IMR-90 (cell line): Measurements from ENCODE around the gene PRSS33. TPM values are rescaled to one million over a fixed set of nuclear protein-coding genes. Genes with fewer than 3 reads are reported as not detected.

Source experiments
- ATAC-seq: fragments of 200-7000 bp; cut with Tn5 transposase; 2 replicates; pipeline ENCODE4 v1.9.1; 2020; ENCODE audit warnings: low read depth, mild to moderate bottlenecking, moderate library complexity
- BruUV-seq: library from RNA; stranded (reverse); fragments of 400-500 nt; replicated peaks from 2 replicates; lab custom pipeline; 2021; lab: Mats Ljungman, UMichigan
- CTCF ChIA-PET: fragments of 300-600 bp; formaldehyde crosslinking; extraction: SDS; loops from one replicate; lab custom pipeline; 2021; ENCODE audit warnings: antibody characterized with exemption; lab: Yijun Ruan, JAX
- POLR2A ChIA-PET: fragments of 300-600 bp; sonication (Branson Sonifier 250); formaldehyde crosslinking; loops from one replicate; lab custom pipeline; 2022; ENCODE audit warnings: antibody characterized with exemption; ENCODE audit not compliant: unreplicated experiment; lab: Charles Lee
- DNase-seq: peaks from one replicate; pipeline ENCODE4 v3.0.0; 2013
- H2AFZ ChIP-seq: replicated peaks from 2 replicates; pipeline ENCODE3; 2013; ENCODE audit warnings: low read length, mild to moderate bottlenecking; ENCODE audit not compliant: poor library complexity
- H2AK5ac ChIP-seq: 2 replicates; pipeline ENCODE4 v1.6.1; 2013; ENCODE audit warnings: low read depth, low read length, inconsistent platforms
- H2AK9ac ChIP-seq: replicated peaks from 2 replicates; pipeline ENCODE3; 2013; ENCODE audit warnings: mild to moderate bottlenecking, low read depth, low read length, moderate library complexity; ENCODE audit not compliant: poor library complexity
- H2BK120ac ChIP-seq: 2 replicates; pipeline ENCODE4 v1.6.1; 2013; ENCODE audit warnings: low read depth, low read length, inconsistent platforms
- H2BK15ac ChIP-seq: 3 replicates; pipeline ENCODE4 v1.6.1; 2013; ENCODE audit warnings: low read depth, low read length, inconsistent platforms
- H2BK20ac ChIP-seq: 2 replicates; pipeline ENCODE4 v1.6.1; 2013; ENCODE audit warnings: low read depth, mild to moderate bottlenecking, inconsistent platforms, low read length, moderate library complexity
- H2BK5ac ChIP-seq: 2 replicates; pipeline ENCODE4 v1.6.1; 2013; ENCODE audit warnings: mild to moderate bottlenecking, low read depth, low read length, inconsistent platforms; ENCODE audit not compliant: poor library complexity, severe bottlenecking
- H3K14ac ChIP-seq: replicated peaks from 2 replicates; pipeline ENCODE4 v1.6.1; 2013; ENCODE audit warnings: low read depth, low read length, inconsistent platforms
- H3K18ac ChIP-seq: 2 replicates; pipeline ENCODE4 v1.6.1; 2013; ENCODE audit warnings: low read depth, low read length, control low read depth
- H3K23ac ChIP-seq: 2 replicates; pipeline ENCODE4 v1.6.1; 2013; ENCODE audit warnings: low read depth, low read length, inconsistent platforms
- H3K27ac ChIP-seq: 2 replicates; pipeline ENCODE4 v1.5.1; 2013; ENCODE audit warnings: mild to moderate bottlenecking, control low read depth, low read length; ENCODE audit not compliant: insufficient read depth
- H3K27me3 ChIP-seq: 2 replicates; pipeline ENCODE4 v1.6.1; 2013; ENCODE audit warnings: low read length; ENCODE audit not compliant: control insufficient read depth, insufficient read depth
- H3K36me3 ChIP-seq: 2 replicates; pipeline ENCODE4 v1.6.1; 2013; ENCODE audit warnings: low read length, mixed read lengths; ENCODE audit not compliant: control insufficient read depth, insufficient read depth
- H3K4ac ChIP-seq: 2 replicates; pipeline ENCODE4 v1.6.1; 2013; ENCODE audit warnings: low read depth, low read length, inconsistent platforms
- H3K4me1 ChIP-seq: 2 replicates; pipeline ENCODE4 v1.6.1; 2013; ENCODE audit warnings: low read length, mixed read lengths; ENCODE audit not compliant: control insufficient read depth, insufficient read depth
- H3K4me2 ChIP-seq: 2 replicates; pipeline ENCODE4 v1.6.1; 2013; ENCODE audit warnings: low read depth, mild to moderate bottlenecking, control low read depth, low read length, moderate library complexity
- H3K4me3 ChIP-seq: 2 replicates; pipeline ENCODE4 v1.5.1; 2013; ENCODE audit warnings: low read depth, mild to moderate bottlenecking, control low read depth, low read length, moderate library complexity; ENCODE audit not compliant: insufficient read depth
- H3K56ac ChIP-seq: 2 replicates; pipeline ENCODE4 v1.6.1; 2013; ENCODE audit warnings: low read length, inconsistent platforms; ENCODE audit not compliant: insufficient read depth; ENCODE audit errors: extremely low read depth
- H3K79me1 ChIP-seq, 2 experiments: 2 replicates each; pipeline ENCODE4 v1.6.1; 2013; ENCODE audit warnings: low read length in 2 of 2, inconsistent platforms in 1 of 2, low read depth in 1 of 2
- H3K9ac ChIP-seq: 2 replicates; pipeline ENCODE4 v1.6.1; 2013; ENCODE audit warnings: low read depth, low read length, control low read depth
- H3K9me1 ChIP-seq: 2 replicates; pipeline ENCODE4 v1.6.1; 2013; ENCODE audit warnings: low read length, inconsistent platforms; ENCODE audit not compliant: insufficient read depth
- H3K9me3 ChIP-seq: 2 replicates; pipeline ENCODE4 v1.6.1; 2013; ENCODE audit warnings: low read length; ENCODE audit not compliant: control insufficient read depth, insufficient read depth
- H4K20me1 ChIP-seq: 2 replicates; pipeline ENCODE4 v1.6.1; 2013; ENCODE audit warnings: low read length, inconsistent platforms; ENCODE audit not compliant: insufficient read depth
- H4K5ac ChIP-seq: 2 replicates; pipeline ENCODE4 v1.6.1; 2013; ENCODE audit warnings: mild to moderate bottlenecking, low read depth, low read length, control low read depth
- H4K8ac ChIP-seq, 2 experiments: 2 replicates each; pipeline ENCODE4 v1.6.1; 2013; ENCODE audit warnings: low read depth in 2 of 2, low read length in 2 of 2, control low read depth in 1 of 2, inconsistent platforms in 1 of 2
- H4K91ac ChIP-seq: 2 replicates; pipeline ENCODE4 v1.6.1; 2013; ENCODE audit warnings: low read depth, low read length, inconsistent platforms; ENCODE audit not compliant: insufficient read depth
- RFX5 ChIP-seq: IDR thresholded peaks from 2 replicates; pipeline ENCODE4 v1.8.0; 2012; ENCODE audit warnings: low read depth, mild to moderate bottlenecking, low read length, moderate library complexity
- WGBS, 2 experiments: methylation state at CpG; one replicate each; pipeline versions ENCODE4 v1.1.5 to v1.1.7; 2013; ENCODE audit warnings: missing lambda C conversion rate in 2 of 2; ENCODE audit not compliant: insufficient read length in 1 of 2; ENCODE audit errors: extremely low coverage in 2 of 2; 5-methylcytosine and 5-hydroxymethylcytosine counted together
- dilution Hi-C: fragments of 300-500 bp; cut with HindIII; formaldehyde crosslinking; loops from one replicate; pipeline ENCODE4 v1.14.3; 2018; ENCODE audit warnings: low sequenced_read_pairs; ENCODE audit not compliant: unreplicated experiment
- in situ Hi-C: fragments of 300-500 bp; cut with MboI; formaldehyde crosslinking; loops from 3 replicates; pipeline ENCODE4 v1.14.3; 2019; ENCODE audit warnings: low sequenced_read_pairs, inconsistent platforms, mixed read lengths
- intact Hi-C: fragments of 100-400 bp; cut with micrococcal nuclease; formaldehyde crosslinking; loops from 2 replicates; pipeline ENCODE4 v1.10.0; 2022
- polyA plus RNA-seq, 3 experiments: library from polyadenylated mRNA; depleted of rRNA; stranded (reverse); fragments of >200 nt; gene quantifications; 2 replicates each; pipeline ENCODE4 v1.2.3, GENCODE V29; 2012; ENCODE audit warnings: low replicate concordance in 1 of 3
- total RNA-seq: library from RNA; depleted of rRNA; stranded (reverse); fragments of >200 nt; gene quantifications from 2 replicates; pipeline ENCODE4 v1.2.3, GENCODE V29; 2012

The PRSS33 gene
- total and polyA plus RNA-seq, 2 of the 4 experiments (the other 2 are of a cell fraction), result not detected

DNA sequence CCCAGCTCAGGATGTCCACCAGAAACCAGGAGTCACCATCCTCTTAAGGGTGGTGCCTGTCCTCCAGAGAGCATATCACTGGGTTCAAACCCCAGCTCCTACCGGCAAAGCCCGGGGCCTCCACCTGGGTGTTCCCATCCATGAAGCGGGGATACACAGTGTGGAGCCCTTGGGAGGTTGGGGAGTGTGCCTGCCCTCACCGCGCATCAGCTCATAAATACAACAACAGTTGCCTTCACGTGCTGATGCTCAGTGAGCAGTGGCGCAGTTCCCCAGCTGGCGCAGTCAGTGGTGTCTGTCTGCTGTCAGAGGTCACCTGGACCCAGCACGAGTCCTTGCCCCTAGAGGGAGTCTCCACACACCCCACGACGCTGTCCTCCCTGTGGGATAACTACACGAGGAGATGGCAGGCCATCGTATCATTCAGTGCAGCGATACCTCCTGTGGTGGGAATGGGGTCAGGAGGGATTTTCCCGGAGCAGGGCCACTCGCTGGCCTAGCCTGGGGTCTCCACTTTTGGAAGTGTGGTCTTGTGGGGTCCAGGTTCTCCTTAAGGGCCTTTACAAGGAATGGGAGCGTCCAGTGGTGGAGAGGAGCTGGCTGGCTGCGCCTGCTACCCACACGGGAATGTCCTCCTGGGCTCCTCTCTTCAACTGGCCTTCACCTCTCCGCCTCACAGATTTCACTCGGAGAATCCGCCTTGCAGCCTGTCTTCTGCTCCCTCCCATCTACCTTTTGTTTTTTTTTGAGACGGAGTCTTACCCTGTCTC is 8.0 kb downstream of the PRSS33 start:
- Histone ChIP-seq H3K4me1 (peaks cover 4% of the 10 kb centered on the region), H2BK20ac (no peak overlapping the region), H4K5ac (no peak overlapping the region), H4K8ac (no peak overlapping the region), H2BK15ac (no peak overlapping the region), H4K20me1 (peaks cover 17% of the 10 kb centered on the region; the same call in 1 of the 2 replicates), H3K14ac (no peak overlapping the region), H3K4me2 (no peak overlapping the region), H3K18ac (no peak overlapping the region), H4K91ac (no peak overlapping the region), H3K4ac (no peak overlapping the region), H3K4me3 (no peak overlapping the region), H2BK120ac (no peak overlapping the region), H3K27me3 (peaks cover 13% of the 10 kb centered on the region), H3K79me1 (peaks cover 14 to 49% of the 10 kb centered on the region in 2 experiments), H3K36me3 (peaks cover 10% of the 10 kb centered on the region), H2AFZ (no peak overlapping the region), H2AK9ac (peak overlapping the region; percentile 68), H3K27ac (no peak overlapping the region), H2AK5ac (no peak overlapping the region), H2BK5ac (no peak overlapping the region), H3K9me3 (no peaks in the 10 kb centered on the region), H3K9ac (no peak overlapping the region), H3K9me1 (peaks cover 10% of the 10 kb centered on the region), H3K56ac (no peak overlapping the region), H3K23ac (no peak overlapping the region)
- BruUV-seq, result no TSS peak
- ATAC-seq (no peak), DNase-seq (no peak)
- dilution Hi-C loops (no loop called here), intact Hi-C loops (no loop called here), in situ Hi-C loops (no loop called here)
- WGBS, 2 experiments, result 93% methylated on average over 7 of the region's 23 CpGs; no CpG with 5 or more reads in 1 of the 2 experiments
- TF ChIP-seq RFX5, result no peak
- CTCF ChIA-PET, result no interaction called here
- POLR2A ChIA-PET, result no interaction called here
